CD8-positive, alpha-beta memory T cell (primary cell): Measurements from ENCODE around the gene DIAPH2. TPM values are rescaled to one million over a fixed set of nuclear protein-coding genes. Genes with fewer than 3 reads are reported as not detected.
A peak's percentile ranks its signal among the peaks of the same experiment; 100 is the strongest.

ENCODE experiments used
- CTCF ChIA-PET: fragments of 350-600 bp; sonication (Branson Sonifier 250); formaldehyde crosslinking; loops from one replicate; lab custom pipeline; 2021; ENCODE audit warnings: antibody characterized with exemption; lab: Charles Lee
- POLR2A ChIA-PET: fragments of 350-600 bp; sonication (Branson Sonifier 250); formaldehyde crosslinking; loops from one replicate; lab custom pipeline; 2021; ENCODE audit warnings: antibody characterized with exemption; lab: Charles Lee
- DNase-seq, 5 donors: peaks; one replicate each; pipeline versions ENCODE4 v3.0.0 to v3.0.0-alpha.2; 2020 to 2022; ENCODE audit warnings: mixed read lengths in 1 of 5
- H3K27ac ChIP-seq: one replicate; pipeline ENCODE4 v1.7.0; 2013; ENCODE audit warnings: low read depth, mild to moderate bottlenecking, low read length, moderate library complexity
- H3K27me3 ChIP-seq: 2 replicates; pipeline ENCODE4 v1.7.0; 2013; ENCODE audit warnings: low read length, mild to moderate bottlenecking; ENCODE audit not compliant: insufficient read depth, poor library complexity, severe bottlenecking
- H3K36me3 ChIP-seq: 2 replicates; pipeline ENCODE4 v1.7.0; 2013; ENCODE audit warnings: mild to moderate bottlenecking, low read length, moderate library complexity; ENCODE audit not compliant: insufficient read depth
- H3K4me1 ChIP-seq: 2 replicates; pipeline ENCODE4 v1.7.0; 2013; ENCODE audit warnings: mild to moderate bottlenecking, low read length, moderate library complexity; ENCODE audit not compliant: insufficient read depth
- H3K4me3 ChIP-seq: 2 replicates; pipeline ENCODE4 v1.7.0; 2013; ENCODE audit warnings: mild to moderate bottlenecking, low read length
- H3K9me3 ChIP-seq: 2 replicates; pipeline ENCODE4 v1.7.0; 2013; ENCODE audit warnings: mild to moderate bottlenecking, low read length
- H3K27ac Mint-ChIP-seq, 8 donors: one replicate each; pipeline ENCODE4 v1.8.0; 2020 to 2021; ENCODE audit warnings: mixed read lengths in 8 of 8, mild to moderate bottlenecking in 6 of 8, inconsistent platforms in 3 of 8, moderate library complexity in 3 of 8
- H3K27me3 Mint-ChIP-seq, 2 donors: one replicate each; pipeline ENCODE4 v1.8.0; 2020 to 2021; ENCODE audit warnings: mixed read lengths in 2 of 2, mild to moderate bottlenecking in 1 of 2, moderate library complexity in 1 of 2
- H3K36me3 Mint-ChIP-seq, 3 donors: one replicate each; pipeline ENCODE4 v1.8.0; 2020 to 2021; ENCODE audit warnings: mixed read lengths in 3 of 3, inconsistent platforms in 1 of 3, mild to moderate bottlenecking in 1 of 3
- H3K4me1 Mint-ChIP-seq, 3 donors: one replicate each; pipeline ENCODE4 v1.8.0; 2020 to 2021; ENCODE audit warnings: mixed read lengths in 3 of 3, inconsistent platforms in 1 of 3, mild to moderate bottlenecking in 1 of 3
- H3K4me3 Mint-ChIP-seq, 7 donors: one replicate each; pipeline ENCODE4 v1.8.0; 2020 to 2021; ENCODE audit warnings: mixed read lengths in 7 of 7, mild to moderate bottlenecking in 6 of 7, moderate library complexity in 4 of 7, inconsistent platforms in 2 of 7
- H3K9me3 Mint-ChIP-seq, 5 donors: one replicate each; pipeline ENCODE4 v1.8.0; 2020 to 2022; ENCODE audit warnings: mixed read lengths in 5 of 5, mild to moderate bottlenecking in 3 of 5, moderate library complexity in 2 of 5, inconsistent platforms in 1 of 5
- polyA plus RNA-seq: library from polyadenylated mRNA; unstranded; fragments of 300-500 nt; fragmentation: Illumina TruSeq; gene quantifications from one replicate; pipeline ENCODE4 v1.2.3, GENCODE V29; 2021
- total RNA-seq, 2 experiments: library from RNA; stranded (reverse); gene quantifications; one replicate each; pipeline ENCODE4 v1.2.3, GENCODE V29; 2021

Gene DIAPH2
- total and polyA plus RNA-seq, 3 experiments from 2014 or later: 5.6 to 11.5 (median 6.0) TPM

GRCh38 chrX:96776966-96777365 is 92.3 kb downstream of the DIAPH2 start:
- no peak overlapping the region for H3K4me3 ChIP-seq
- no peaks in the 10 kb centered on the region for H3K9me3 ChIP-seq
- Mint-ChIP-seq H3K36me3 (peaks cover 0 to 1% (median 0%) of the 10 kb centered on the region in 3 donors), H3K27me3 (peaks cover 0 to 2% of the 10 kb centered on the region in 2 donors), H3K9me3 (no peaks in the 10 kb centered on the region), H3K4me1 (no peaks in the 10 kb centered on the region), H3K27ac (no peak overlapping the region), H3K4me3 (no peak overlapping the region)
- H3K27me3 ChIP-seq: no peaks in the 10 kb centered on the region
- H3K4me1 ChIP-seq: no peaks in the 10 kb centered on the region
- no peak for DNase-seq
- ChIA-PET POLR2A (no interaction called here), CTCF (no interaction called here)
- no peaks in the 10 kb centered on the region for H3K36me3 ChIP-seq
- H3K27ac ChIP-seq: no peak overlapping the region

DNA sequence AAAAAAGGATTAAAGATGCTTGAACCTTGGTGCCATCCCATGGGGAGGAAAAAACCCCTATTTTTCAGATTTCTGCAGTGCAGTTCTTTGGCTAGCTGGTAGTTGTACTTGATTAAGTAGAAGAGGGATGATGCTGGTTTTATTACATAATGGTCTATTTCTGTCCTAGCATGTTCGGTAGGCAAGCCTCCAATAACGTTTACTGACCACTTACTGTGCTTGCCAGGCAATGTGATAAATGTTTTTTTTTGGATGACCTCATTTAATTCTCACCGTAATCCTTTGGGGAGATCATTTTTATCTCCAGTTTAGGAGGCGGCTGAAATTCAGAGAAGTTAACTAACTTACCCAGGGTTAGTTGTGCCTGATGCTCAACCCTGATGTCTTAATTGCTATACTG is 106.9 kb downstream of the DIAPH2 start:
- Mint-ChIP-seq H3K4me3 (no peak overlapping the region), H3K4me1 (no peaks in the 10 kb centered on the region), H3K9me3 (no peaks in the 10 kb centered on the region), H3K36me3 (no peaks in the 10 kb centered on the region), H3K27ac (no peak overlapping the region), H3K27me3 (no peaks in the 10 kb centered on the region)
- Histone ChIP-seq H3K27ac (no peak overlapping the region), H3K4me3 (no peak overlapping the region), H3K27me3 (no peaks in the 10 kb centered on the region), H3K4me1 (no peaks in the 10 kb centered on the region), H3K9me3 (no peaks in the 10 kb centered on the region), H3K36me3 (no peaks in the 10 kb centered on the region)
- DNase-seq: no peak
- ChIA-PET CTCF (no interaction called here), POLR2A (no interaction called here)

DNA sequence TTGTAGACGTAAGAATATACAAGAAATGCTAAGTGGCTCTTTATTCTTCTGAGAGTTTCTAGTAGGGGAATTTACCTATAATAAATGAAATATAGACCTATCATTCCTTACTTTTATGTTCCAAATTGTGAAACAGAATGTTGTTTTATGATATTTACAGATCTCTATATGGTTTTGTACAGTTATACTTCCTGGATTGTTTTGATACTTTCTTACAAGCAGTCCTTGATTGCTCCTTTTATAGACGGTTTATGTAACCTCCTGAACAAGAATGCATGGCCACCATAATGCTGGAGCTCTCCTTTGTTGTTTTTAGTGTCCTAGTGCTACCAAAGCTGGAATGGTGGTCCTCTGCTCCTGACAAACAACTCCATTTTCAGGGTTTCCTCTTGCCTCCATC is 107.4 kb downstream of the DIAPH2 start:
- Histone ChIP-seq H3K9me3 (no peaks in the 10 kb centered on the region), H3K27ac (no peak overlapping the region), H3K36me3 (no peaks in the 10 kb centered on the region), H3K4me3 (no peak overlapping the region), H3K4me1 (no peaks in the 10 kb centered on the region), H3K27me3 (no peaks in the 10 kb centered on the region)
- no peaks in the 10 kb centered on the region for H3K27me3 Mint-ChIP-seq
- DNase-seq: no peak
- H3K4me3 Mint-ChIP-seq: no peak overlapping the region
- ChIA-PET CTCF (no interaction called here), POLR2A (no interaction called here)
- no peak overlapping the region for H3K27ac Mint-ChIP-seq
- H3K9me3 Mint-ChIP-seq: no peaks in the 10 kb centered on the region
- H3K36me3 Mint-ChIP-seq: no peaks in the 10 kb centered on the region
- no peaks in the 10 kb centered on the region for H3K4me1 Mint-ChIP-seq

DNA sequence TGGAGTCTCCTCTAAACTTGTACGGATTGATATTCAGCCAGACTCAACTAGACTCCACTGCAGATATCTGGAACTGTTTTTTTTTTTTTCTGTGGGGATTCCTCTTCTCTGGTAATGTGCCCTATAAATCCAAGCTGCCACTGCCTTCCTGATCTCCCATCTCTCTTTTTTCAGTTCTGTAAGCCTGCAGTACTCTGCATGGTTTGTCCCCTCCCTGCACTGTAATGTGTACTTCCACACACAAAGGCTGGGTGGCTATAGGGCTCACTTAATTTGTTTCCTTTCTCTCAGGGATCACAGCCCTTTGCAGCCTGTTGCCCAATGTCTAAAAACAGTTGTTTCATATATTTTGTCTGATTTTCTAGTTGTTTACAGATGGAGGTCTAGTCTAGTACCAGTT is 114.3 kb downstream of the DIAPH2 start:
- Mint-ChIP-seq H3K27me3 (peaks cover 0 to 3% of the 10 kb centered on the region in 2 donors), H3K4me3 (no peak overlapping the region)
- POLR2A ChIA-PET: no interaction called here

DNA sequence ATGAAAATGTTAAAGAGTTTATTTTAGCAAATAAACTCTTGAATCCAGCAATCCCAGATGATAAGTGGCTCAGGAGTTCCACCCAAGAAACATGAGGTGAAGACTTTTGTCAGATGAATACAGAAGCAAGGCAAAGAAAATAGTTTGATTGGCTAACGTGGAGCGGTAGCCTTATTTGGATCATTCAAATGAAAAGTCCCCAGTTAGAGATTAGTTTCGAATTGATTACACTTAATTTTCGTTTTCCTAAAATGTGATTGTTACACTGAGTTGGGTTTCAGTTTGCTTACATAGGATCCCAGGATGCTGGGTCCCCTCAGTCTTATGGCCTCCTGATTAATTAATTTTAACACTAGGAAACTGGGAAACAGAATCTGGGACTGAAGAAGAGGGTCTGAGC is 122.7 kb downstream of the DIAPH2 start:
- H3K36me3 Mint-ChIP-seq: peaks cover 0 to 9% (median 0%) of the 10 kb centered on the region in 3 donors
- Histone ChIP-seq H3K27ac (no peak overlapping the region), H3K36me3 (no peaks in the 10 kb centered on the region), H3K27me3 (no peaks in the 10 kb centered on the region), H3K4me3 (no peak overlapping the region), H3K9me3 (no peaks in the 10 kb centered on the region), H3K4me1 (no peaks in the 10 kb centered on the region)
- peaks cover 0 to 9% (median 0%) of the 10 kb centered on the region in 5 donors for H3K9me3 Mint-ChIP-seq
- ChIA-PET POLR2A (no interaction called here), CTCF (no interaction called here)
- no peak for DNase-seq
- H3K4me1 Mint-ChIP-seq: peaks cover 0 to 4% (median 0%) of the 10 kb centered on the region in 3 donors
- peaks cover 0 to 6% of the 10 kb centered on the region in 2 donors for H3K27me3 Mint-ChIP-seq
- no peak overlapping the region for H3K4me3 Mint-ChIP-seq
- H3K27ac Mint-ChIP-seq: no peak overlapping the region

More for the DNA sequence above, 114.3 kb downstream of the DIAPH2 start:
- H3K4me1 Mint-ChIP-seq: peaks cover 0 to 2% (median 0%) of the 10 kb centered on the region in 3 donors
- Histone ChIP-seq H3K27me3 (no peaks in the 10 kb centered on the region), H3K4me3 (no peak overlapping the region), H3K27ac (no peak overlapping the region), H3K36me3 (no peaks in the 10 kb centered on the region), H3K4me1 (no peaks in the 10 kb centered on the region), H3K9me3 (no peaks in the 10 kb centered on the region)
- no peak for DNase-seq
- H3K9me3 Mint-ChIP-seq: no peaks in the 10 kb centered on the region
- CTCF ChIA-PET: no interaction called here
- no peaks in the 10 kb centered on the region for H3K36me3 Mint-ChIP-seq
- no peak overlapping the region for H3K27ac Mint-ChIP-seq

GRCh38 chrX:96820935-96821334 is 136.3 kb downstream of the DIAPH2 start:
- Histone ChIP-seq H3K27ac (no peak overlapping the region), H3K36me3 (no peaks in the 10 kb centered on the region), H3K4me3 (no peak overlapping the region), H3K27me3 (no peaks in the 10 kb centered on the region), H3K4me1 (no peaks in the 10 kb centered on the region), H3K9me3 (no peaks in the 10 kb centered on the region)
- Mint-ChIP-seq H3K27ac (peak overlapping the region in 2 of 8 donors; percentile 54 to 64), H3K4me3 (no peak overlapping the region), H3K9me3 (no peaks in the 10 kb centered on the region), H3K4me1 (no peaks in the 10 kb centered on the region), H3K27me3 (no peaks in the 10 kb centered on the region), H3K36me3 (peaks cover 0 to 7% (median 3%) of the 10 kb centered on the region in 3 donors)
- POLR2A ChIA-PET: no interaction called here
- CTCF ChIA-PET: no interaction called here
- DNase-seq: no peak

DNA sequence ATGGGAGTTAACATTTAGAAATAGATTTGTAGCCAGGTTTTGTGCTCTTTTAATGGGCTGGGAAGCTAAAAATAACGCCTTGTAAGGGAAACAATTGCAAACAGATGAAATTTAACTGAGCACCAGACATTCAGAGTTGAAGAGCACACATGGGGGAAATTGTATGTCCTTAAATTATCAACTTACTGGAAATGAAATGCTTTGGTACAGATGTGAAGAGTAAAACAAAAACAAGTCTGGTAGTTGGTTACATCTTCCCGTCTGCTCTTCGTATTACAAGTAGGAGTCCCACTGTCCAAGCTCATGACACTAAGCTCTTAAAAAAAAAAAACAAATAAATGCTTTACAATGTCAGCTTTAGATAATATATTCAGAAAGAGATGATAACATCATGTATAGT is 139.5 kb downstream of the DIAPH2 start:
- ChIA-PET POLR2A (no interaction called here), CTCF (no interaction called here)
- no peak overlapping the region for H3K4me3 ChIP-seq
- Mint-ChIP-seq H3K4me3 (no peak overlapping the region), H3K36me3 (peaks cover 0 to 5% (median 0%) of the 10 kb centered on the region in 3 donors), H3K9me3 (no peaks in the 10 kb centered on the region), H3K27ac (no peak overlapping the region), H3K4me1 (no peaks in the 10 kb centered on the region), H3K27me3 (no peaks in the 10 kb centered on the region)
- no peak overlapping the region for H3K27ac ChIP-seq
- no peaks in the 10 kb centered on the region for H3K4me1 ChIP-seq
- H3K27me3 ChIP-seq: no peaks in the 10 kb centered on the region
- no peaks in the 10 kb centered on the region for H3K36me3 ChIP-seq
- DNase-seq: no peak
- H3K9me3 ChIP-seq: no peaks in the 10 kb centered on the region

DNA sequence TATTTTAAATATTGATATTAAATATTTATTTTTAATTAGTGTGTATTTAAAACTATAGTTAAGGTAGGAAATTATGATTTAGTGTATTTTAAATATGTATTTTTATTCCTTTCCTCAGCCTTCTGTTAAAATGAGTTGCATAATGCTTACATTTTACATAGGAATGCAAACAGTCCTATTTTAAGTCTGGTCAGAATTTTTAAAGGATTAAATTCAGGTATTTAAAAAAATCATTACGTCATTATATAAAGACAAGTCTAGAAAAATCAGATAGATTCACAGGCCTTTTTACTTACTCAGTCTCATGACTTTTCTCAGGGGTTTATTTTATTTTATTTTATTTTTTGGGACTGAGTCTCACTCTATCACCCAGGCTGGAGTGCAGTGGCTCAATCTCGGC is 148.7 kb downstream of the DIAPH2 start:
- no peaks in the 10 kb centered on the region for H3K36me3 ChIP-seq
- H3K9me3 Mint-ChIP-seq: no peaks in the 10 kb centered on the region
- H3K27ac Mint-ChIP-seq: no peak overlapping the region
- no peaks in the 10 kb centered on the region for H3K4me1 ChIP-seq
- no peaks in the 10 kb centered on the region for H3K9me3 ChIP-seq
- H3K27ac ChIP-seq: no peak overlapping the region
- CTCF ChIA-PET: no interaction called here
- no peak overlapping the region for H3K4me3 Mint-ChIP-seq
- H3K27me3 ChIP-seq: no peaks in the 10 kb centered on the region
- H3K4me3 ChIP-seq: no peak overlapping the region
- peaks cover 0 to 1% (median 0%) of the 10 kb centered on the region in 3 donors for H3K4me1 Mint-ChIP-seq
- peaks cover 0 to 2% of the 10 kb centered on the region in 2 donors for H3K27me3 Mint-ChIP-seq
- DNase-seq: no peak
- no peaks in the 10 kb centered on the region for H3K36me3 Mint-ChIP-seq
- POLR2A ChIA-PET: no interaction called here

DNA sequence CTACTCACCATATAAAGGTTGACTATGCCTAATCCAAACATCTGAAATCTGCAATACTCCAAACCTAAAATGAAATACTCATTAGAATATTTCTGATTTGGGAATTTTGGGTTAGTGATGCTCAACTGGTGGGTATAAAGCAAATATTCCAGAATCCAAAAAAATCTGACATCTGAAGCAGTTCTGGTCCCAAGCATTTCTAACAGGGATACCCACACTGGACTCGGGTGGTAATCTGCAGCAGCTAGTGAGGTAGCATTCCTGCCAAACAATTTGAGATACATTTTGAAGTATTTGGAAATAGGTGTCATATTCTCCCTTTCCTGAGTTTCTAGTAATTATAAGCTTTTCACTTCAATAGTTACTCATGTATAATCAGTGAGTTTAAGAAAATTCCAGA is 149.5 kb downstream of the DIAPH2 start:
- H3K27ac ChIP-seq: no peak overlapping the region
- no peaks in the 10 kb centered on the region for H3K36me3 ChIP-seq
- Mint-ChIP-seq H3K4me1 (peaks cover 0 to 1% (median 0%) of the 10 kb centered on the region in 3 donors), H3K27me3 (peaks cover 0 to 2% of the 10 kb centered on the region in 2 donors), H3K9me3 (no peaks in the 10 kb centered on the region), H3K27ac (no peak overlapping the region), H3K4me3 (no peak overlapping the region), H3K36me3 (no peaks in the 10 kb centered on the region)
- ChIA-PET POLR2A (no interaction called here), CTCF (no interaction called here)
- no peaks in the 10 kb centered on the region for H3K4me1 ChIP-seq
- H3K4me3 ChIP-seq: no peak overlapping the region
- H3K9me3 ChIP-seq: no peaks in the 10 kb centered on the region
- DNase-seq: no peak
- no peaks in the 10 kb centered on the region for H3K27me3 ChIP-seq
